Vagina (tissue), 2 donors: ENCODE measurements around the gene ANKRD11.

Experiments
- POLR2A ChIP-seq, 2 donors: fragments of 450-650 bp; IDR thresholded peaks; one replicate each; pipeline ENCODE4 v1.6.1; 2017; ENCODE audit warnings: antibody characterized with exemption in 2 of 2, mild to moderate bottlenecking in 2 of 2, moderate library complexity in 2 of 2
- TF ChIP-seq, protein P1 (sequence below), 3 experiments: fragments of 450-650 bp in 2 of 3; fragments of 200-600 bp in 1 of 3; sonication (generic) in 1 of 3; IDR thresholded peaks; one replicate each; pipeline ENCODE4 v1.5.1; 2017 to 2019; ENCODE audit warnings: antibody characterized with exemption in 3 of 3, mild to moderate bottlenecking in 2 of 3, moderate library complexity in 2 of 3

DNA sequence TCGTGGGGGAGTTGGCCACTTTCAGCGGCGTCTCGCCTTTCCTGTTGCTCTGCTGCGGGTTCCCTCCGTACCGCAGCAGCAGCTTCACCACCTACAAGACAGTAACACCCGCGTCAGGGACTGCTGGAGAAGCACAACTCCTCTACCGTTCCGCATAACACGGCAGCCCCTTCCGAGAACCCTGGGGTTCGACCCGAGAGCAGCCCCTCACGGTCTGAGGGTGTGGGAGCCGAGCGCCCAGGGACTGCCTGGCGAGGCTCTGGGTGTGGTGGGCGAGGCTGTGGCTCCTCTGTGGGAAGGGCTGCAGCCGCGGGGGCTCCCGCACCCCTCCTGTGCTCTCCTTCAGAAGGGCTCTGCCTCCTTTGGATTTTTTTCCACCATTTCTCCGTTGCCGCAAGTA, 204.3 kb downstream of the ANKRD11 start:
- TF ChIP-seq, protein P1, sequence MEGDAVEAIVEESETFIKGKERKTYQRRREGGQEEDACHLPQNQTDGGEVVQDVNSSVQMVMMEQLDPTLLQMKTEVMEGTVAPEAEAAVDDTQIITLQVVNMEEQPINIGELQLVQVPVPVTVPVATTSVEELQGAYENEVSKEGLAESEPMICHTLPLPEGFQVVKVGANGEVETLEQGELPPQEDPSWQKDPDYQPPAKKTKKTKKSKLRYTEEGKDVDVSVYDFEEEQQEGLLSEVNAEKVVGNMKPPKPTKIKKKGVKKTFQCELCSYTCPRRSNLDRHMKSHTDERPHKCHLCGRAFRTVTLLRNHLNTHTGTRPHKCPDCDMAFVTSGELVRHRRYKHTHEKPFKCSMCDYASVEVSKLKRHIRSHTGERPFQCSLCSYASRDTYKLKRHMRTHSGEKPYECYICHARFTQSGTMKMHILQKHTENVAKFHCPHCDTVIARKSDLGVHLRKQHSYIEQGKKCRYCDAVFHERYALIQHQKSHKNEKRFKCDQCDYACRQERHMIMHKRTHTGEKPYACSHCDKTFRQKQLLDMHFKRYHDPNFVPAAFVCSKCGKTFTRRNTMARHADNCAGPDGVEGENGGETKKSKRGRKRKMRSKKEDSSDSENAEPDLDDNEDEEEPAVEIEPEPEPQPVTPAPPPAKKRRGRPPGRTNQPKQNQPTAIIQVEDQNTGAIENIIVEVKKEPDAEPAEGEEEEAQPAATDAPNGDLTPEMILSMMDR (IDR thresholded peaks at IDR 0.05): no peak
- no peak for TF ChIP-seq POLR2A (IDR thresholded peaks at IDR 0.05)
